Glomerular endothelial cell (primary cell): Measurements from ENCODE around the gene USP24. TPM values are rescaled to one million over a fixed set of nuclear protein-coding genes. Genes with fewer than 3 reads are reported as not detected.
"Not testable (repeated sequence)": the region's sequence is repeated elsewhere in the genome, so short reads cannot be mapped to it uniquely, and the experiment has no call there.

Experiments
- DNase-seq: peaks from one replicate; pipeline ENCODE4 v3.0.0-alpha.2; 2011; ENCODE audit warnings: low read depth, low spot score; ENCODE audit errors: extremely low read depth
- total RNA-seq: library from RNA; depleted of rRNA; stranded (reverse); fragments of >200 nt; gene quantifications from 2 replicates; pipeline ENCODE4 v1.2.3, GENCODE V29; 2015

The USP24 gene
- total RNA-seq, 1 donor from 2014 or later = 28.2 TPM

- DNase-seq = no peak
These were observed 17.4 kb upstream of the USP24 start for GRCh38 chr1:55232448-55233144.

DNA sequence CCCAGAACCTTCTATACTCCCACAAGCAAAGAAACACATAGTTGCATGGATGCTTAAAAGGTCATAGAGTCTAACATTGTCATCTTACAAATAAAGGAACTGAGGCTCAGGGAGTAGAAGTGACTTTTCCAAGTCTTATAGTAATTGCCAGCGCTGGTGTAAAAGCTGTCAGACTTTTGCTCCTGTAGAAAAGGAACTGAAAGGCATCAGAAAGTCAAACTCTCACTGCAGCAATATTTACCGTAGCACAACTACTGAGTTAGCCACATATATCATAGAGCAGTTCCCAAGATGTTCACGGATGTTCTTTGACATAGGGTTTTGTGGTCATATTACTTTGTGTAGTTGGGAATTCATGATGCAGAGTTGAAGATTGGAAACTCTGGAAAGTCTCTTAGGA lies 16.6 kb upstream of the USP24 start:
- DNase-seq = no peak

- DNase-seq = no peak
These were observed 15.5 kb upstream of the USP24 start for GRCh38 chr1:55230659-55231058.

GRCh38 chr1:55229726-55230125 lies 14.6 kb upstream of the USP24 start:
- not testable (repeated sequence) for DNase-seq

GRCh38 chr1:55225228-55225627 lies 10.1 kb upstream of the USP24 start:
- no peak for DNase-seq

- DNase-seq = no peak
These were observed 9.6 kb upstream of the USP24 start for GRCh38 chr1:55224729-55225128.

- no peak for DNase-seq
These were observed 7.0 kb upstream of the USP24 start for GRCh38 chr1:55222152-55222551.

- DNase-seq = no peak
These were observed 2.2 kb upstream of the USP24 start for GRCh38 chr1:55217226-55217986.

GRCh38 chr1:55216096-55216495 lies 932 bp upstream of the USP24 start:
- DNase-seq = no peak

GRCh38 chr1:55214934-55215193 lies 300 bp downstream of the USP24 start:
- DNase-seq = no peak

GRCh38 chr1:55214212-55214933 lies 791 bp downstream of the USP24 start:
- no peak for DNase-seq

- no peak for DNase-seq
These were observed 1.3 kb downstream of the USP24 start for GRCh38 chr1:55213885-55214211.

DNA sequence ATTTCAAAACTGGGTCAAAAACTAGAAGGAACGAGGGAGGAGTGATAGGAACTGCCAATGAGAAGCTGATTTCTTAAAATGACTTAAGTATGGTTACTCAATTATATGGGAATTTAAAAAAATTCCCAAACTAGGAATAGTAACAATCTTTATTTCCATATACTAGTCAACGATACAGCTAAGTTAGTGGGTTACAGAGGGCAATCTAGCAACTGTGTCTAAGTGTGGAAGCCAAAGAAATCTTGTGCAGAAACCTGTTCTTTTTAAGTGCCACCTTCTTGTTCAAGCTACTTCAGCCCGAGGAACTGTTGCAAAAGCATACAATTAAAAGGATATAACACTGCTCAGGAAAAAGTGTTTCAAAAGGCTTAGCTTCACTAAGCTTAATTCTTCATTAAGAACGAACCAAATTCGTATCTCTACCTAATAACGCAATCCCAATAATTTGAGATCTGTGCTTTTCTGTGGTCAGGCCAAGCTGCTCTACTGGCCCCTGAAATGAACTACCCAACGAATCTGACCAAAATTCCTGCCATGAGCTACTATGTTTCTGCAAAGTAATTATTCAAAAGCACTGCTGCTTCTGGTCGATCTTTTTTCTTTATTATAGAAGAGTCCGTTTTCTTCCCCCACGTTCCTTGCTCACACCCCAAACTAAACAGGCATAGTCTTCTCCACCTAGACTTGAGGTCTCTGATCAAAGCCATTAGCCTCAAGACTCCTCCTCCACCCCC lies 1.8 kb downstream of the USP24 start:
- no peak for DNase-seq

GRCh38 chr1:55212349-55213150 lies 2.6 kb downstream of the USP24 start:
- no peak for DNase-seq

DNA sequence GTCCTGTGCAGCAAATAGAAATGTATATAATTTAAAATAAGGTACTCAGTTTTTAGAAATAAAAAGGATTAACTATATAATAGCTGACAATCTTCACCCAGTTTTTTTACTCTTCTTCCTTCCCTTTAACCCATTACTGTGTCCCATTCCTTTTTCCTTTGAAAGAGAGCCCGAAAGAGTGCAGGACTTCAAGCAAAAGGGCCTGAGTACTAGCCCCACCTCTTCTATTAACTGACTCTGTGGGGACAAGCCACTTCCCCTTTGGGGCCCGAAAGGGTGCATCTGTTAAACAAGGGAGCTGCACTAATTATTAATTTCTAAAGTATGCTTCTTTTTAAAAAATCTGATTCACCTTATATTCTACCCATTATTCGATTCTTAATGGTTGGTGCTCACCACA lies 3.3 kb downstream of the USP24 start:
- no peak for DNase-seq

DNA sequence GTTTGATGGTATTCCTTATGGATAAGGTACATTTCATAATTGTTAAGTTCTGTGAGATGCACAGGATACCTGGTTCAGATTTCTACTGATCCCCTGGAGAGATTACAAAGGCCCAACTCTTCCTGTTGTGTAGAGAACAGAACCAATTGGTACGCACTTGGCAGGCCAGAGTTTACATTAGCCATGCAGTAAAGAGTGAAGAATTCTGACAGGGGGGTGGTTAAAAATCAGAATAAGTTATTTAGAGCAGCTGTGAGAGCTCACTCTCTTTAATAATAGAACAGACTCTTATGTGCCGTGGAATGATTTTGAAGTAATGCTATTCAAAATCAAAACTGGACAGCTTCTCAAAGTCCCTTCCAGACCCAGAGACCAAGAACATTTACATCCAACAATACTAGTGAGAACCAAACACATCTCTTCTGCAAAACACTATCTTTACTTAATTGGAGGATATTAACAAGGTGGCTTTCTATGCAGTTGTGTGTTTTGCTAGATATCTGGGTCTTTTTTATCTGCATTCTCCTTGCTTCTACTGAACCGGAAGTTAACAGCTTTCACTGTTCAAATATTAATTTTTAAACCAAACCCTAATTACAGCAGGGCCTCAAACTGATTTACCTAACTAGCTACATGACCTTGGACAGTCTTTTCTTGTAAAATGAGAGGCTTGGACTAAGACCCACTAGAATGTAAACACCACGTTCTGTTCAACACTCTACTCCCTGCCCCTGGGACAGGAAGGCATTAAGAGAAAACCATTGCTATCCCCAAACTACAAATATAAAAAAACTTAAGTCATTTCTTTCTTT lies 4.0 kb downstream of the USP24 start:
- DNase-seq = no peak

DNA sequence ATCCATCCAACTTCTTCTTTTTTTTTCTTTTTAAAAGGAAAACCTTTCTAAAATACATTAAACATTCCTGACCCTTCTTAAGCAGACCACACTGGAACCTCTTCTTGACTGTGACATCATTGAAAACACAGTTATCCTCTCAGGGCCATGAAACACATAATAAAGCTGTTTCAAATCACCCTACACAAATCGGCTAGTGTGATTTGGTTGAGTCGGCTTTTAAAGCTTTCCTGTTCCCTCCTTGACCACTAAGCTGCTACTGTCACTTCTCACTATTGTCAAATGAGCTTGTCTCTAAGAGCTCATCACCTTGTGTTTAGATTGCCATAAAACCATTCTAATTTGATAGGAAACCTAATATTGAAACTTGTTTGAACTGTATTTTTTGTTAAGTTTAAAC lies 5.9 kb downstream of the USP24 start:
- DNase-seq = no peak

DNA sequence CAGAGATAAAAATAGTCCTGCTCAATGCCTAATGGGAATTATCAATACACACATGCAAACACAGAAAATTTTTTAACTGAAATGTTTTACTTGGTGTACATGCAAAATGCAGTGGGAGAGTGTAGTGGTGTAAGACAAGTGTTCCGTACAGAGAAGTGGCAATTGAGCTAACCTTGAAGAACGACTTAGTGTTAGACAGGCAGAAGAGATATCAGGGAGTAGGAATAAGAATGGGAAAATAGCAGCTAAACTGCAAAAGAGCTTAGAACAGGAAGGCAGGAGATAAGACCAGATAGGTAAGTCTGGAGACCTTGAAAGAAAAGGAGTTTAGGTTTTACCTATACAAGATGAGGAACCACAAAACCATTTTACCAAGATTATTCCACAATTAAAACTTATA lies 9.0 kb downstream of the USP24 start:
- no peak for DNase-seq

DNA sequence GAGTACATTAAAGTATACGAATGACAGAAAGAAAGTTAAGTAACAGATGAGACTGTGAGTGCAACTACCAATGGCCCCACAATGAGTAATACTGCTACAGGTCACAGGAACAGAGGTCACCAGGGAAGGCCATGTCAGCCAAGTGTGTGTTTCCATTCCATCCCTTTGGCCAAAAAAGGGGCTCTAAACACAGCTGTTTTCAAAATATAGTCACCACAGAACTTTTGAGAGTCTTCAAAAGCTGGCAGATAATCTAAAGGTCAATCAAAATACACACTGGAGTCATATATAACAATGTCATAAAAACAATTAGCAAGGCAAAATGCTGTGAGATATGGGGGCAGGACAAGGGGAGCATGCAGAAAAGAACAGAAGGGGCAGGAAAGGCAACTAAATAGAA lies 10.2 kb downstream of the USP24 start:
- DNase-seq = no peak

DNA sequence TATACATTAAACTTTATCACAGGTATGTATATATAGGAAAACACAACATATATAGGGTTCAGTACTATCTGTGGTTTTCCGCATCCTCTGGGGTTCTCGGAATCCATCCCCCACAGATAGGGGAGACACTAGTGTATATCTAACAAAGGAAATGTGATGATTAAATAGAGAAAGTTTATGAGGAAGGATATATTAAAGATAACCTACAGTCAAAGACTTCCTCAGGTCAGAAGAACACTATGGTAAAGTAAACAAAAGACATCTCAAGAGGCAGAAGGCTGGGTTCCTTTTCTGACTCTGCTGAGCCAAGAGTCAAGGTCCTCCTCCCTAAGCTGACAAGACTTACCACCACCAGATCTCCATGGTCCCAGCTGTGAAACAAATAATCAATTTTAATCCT lies 12.1 kb downstream of the USP24 start:
- no peak for DNase-seq
